Spleen (tissue), 7 donors: ENCODE measurements around the gene NKD1.

Experiments used
- POLR2A ChIP-seq, 3 donors: fragments of 450-650 bp; IDR thresholded peaks; one replicate each; pipeline ENCODE4 v1.5.1; 2017; ENCODE audit warnings: antibody characterized with exemption in 3 of 3, mild to moderate bottlenecking in 1 of 3
- POLR2AphosphoS5 ChIP-seq, 3 donors: sonication (generic); formaldehyde crosslinking; IDR thresholded peaks; one replicate each; pipeline ENCODE4 v1.5.1; 2017; ENCODE audit warnings: antibody characterized with exemption in 3 of 3
- TF ChIP-seq, protein P1 (sequence below), 11 experiments: fragments of 200-600 bp in 7 of 11; fragments of 450-650 bp in 4 of 11; sonication (generic) in 4 of 11; IDR thresholded peaks in 8 of 11; conservative IDR thresholded peaks in 3 of 11; 1 replicate in 7 of 11; 2 replicates in 4 of 11; pipeline versions ENCODE4 v1.4.0 to v1.8.0; 2016 to 2021; ENCODE audit warnings: antibody characterized with exemption in 11 of 11, inconsistent platforms in 4 of 11, mild to moderate bottlenecking in 1 of 11
- donor health status: DM: no; HTN: no; CAD: no; lungs with moderate emphysema.
- donor health status: DM: no; HTN: no; CAD: no.
- donor health status: DM: no; HTN: no; CAD: no.

GRCh38 chr16:50696575-50697420, 148.6 kb downstream of the NKD1 start:
- TF ChIP-seq, protein P1, sequence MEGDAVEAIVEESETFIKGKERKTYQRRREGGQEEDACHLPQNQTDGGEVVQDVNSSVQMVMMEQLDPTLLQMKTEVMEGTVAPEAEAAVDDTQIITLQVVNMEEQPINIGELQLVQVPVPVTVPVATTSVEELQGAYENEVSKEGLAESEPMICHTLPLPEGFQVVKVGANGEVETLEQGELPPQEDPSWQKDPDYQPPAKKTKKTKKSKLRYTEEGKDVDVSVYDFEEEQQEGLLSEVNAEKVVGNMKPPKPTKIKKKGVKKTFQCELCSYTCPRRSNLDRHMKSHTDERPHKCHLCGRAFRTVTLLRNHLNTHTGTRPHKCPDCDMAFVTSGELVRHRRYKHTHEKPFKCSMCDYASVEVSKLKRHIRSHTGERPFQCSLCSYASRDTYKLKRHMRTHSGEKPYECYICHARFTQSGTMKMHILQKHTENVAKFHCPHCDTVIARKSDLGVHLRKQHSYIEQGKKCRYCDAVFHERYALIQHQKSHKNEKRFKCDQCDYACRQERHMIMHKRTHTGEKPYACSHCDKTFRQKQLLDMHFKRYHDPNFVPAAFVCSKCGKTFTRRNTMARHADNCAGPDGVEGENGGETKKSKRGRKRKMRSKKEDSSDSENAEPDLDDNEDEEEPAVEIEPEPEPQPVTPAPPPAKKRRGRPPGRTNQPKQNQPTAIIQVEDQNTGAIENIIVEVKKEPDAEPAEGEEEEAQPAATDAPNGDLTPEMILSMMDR (IDR thresholded peaks at IDR 0.05 in 8 of 11, conservative IDR thresholded peaks at IDR 0.05 in 3 of 11): no peak
- TF ChIP-seq POLR2A (IDR thresholded peaks at IDR 0.05): no peak
- peak; percentile 74 to 76 (median 75) for TF ChIP-seq POLR2AphosphoS5 (IDR thresholded peaks at IDR 0.05)
